LHCN-M2 (cell line): ENCODE data around the gene CHPF. TPM values are rescaled to one million over a fixed set of nuclear protein-coding genes. Genes with fewer than 3 reads are reported as not detected.
A peak's percentile ranks its signal among the peaks of the same experiment; 100 is the strongest.

Source experiments
- DNase-seq: peaks from one replicate; pipeline ENCODE4 v3.0.0-alpha.2; 2012; ENCODE audit warnings: low read depth
- total RNA-seq: library from RNA; depleted of rRNA; stranded (reverse); fragments of >200 nt; gene quantifications from 2 replicates; pipeline ENCODE4 v1.2.3, GENCODE V29; 2014; rRNA removed

Gene CHPF
- total RNA-seq, 1 experiment from 2014 or later = 246 TPM

DNA sequence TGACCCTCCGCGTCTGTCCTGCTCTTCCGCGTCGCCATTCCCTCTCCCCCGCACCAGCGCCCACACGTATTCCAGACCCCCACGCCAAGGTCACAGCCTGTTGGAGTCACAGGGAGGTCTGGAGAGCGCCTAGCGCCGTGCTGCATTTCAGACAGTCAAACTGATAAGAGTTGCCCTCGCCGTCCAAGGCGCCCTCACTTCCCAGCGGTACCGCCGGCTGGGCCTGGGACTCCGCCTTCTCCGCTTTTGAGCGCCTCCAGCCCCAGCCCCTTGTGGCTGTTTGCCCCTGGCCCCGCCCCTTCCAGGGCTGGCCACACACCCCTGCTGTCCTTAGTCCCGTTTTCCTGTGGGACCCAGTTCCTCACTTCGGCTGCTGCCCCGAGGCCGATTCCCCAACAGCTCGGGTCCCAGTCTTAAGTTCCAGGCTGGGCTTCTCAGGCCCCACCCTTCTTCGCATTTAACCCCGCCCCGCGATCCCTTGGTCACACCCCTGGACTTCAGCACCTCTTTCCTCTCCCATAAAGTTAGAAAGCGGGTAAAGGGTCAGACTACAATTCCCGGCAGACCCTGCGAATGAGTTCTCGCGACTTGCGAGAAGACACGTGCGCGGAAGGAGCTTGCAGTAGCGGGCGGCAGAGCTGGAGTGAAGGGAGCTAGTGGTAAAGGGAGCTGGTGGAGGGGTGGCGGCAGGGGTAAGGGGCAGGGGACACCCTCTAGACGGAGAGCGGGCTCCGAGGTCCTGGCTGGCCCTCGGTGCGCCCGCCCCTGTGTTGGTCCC is 45.1 kb downstream of the CHPF start, which contains the start of gene GMPPA:
Gene GMPPA (plus strand): TSS at position 612 of the 778 bp plus-strand sequence. CDS start 1,085 bp downstream, outside the sequence.
- peak; percentile 99 for DNase-seq

GRCh38 chr2:219497495-219498279 is 45.9 kb downstream of the CHPF start:
- DNase-seq = peak; percentile 77

DNA sequence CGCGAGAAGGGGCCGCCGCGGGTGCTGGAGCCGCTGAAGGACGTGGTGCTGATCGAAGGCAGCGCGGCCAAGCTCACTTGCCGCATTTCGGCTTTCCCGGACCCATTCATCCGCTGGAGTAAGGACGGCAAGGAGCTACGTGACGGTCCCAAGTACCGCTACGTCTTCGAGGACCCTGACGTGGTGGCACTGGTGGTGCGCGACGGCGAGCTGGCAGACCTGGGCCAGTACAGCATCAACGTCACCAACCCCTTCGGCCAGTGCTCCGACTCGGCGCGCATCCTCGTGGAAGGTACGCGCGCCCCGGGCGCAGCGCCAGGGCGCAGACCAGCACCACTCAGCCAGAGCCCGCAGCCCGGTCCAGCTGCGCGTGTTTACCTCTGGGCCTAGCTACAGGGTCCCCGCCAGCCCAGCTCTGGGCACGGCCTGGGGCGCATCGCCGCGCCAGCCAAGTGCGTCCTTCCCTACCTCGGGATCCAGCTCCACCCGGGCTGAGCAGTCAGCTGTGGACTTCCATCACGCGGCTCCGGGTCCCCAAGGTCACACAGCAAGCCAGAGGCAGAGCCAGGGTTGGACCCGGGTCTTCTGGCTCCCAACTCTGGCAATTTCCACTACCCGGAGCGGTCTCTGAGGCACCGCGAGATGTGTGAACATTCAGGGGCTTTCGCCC is 46.6 kb downstream of the CHPF start:
- DNase-seq = no peak

DNA sequence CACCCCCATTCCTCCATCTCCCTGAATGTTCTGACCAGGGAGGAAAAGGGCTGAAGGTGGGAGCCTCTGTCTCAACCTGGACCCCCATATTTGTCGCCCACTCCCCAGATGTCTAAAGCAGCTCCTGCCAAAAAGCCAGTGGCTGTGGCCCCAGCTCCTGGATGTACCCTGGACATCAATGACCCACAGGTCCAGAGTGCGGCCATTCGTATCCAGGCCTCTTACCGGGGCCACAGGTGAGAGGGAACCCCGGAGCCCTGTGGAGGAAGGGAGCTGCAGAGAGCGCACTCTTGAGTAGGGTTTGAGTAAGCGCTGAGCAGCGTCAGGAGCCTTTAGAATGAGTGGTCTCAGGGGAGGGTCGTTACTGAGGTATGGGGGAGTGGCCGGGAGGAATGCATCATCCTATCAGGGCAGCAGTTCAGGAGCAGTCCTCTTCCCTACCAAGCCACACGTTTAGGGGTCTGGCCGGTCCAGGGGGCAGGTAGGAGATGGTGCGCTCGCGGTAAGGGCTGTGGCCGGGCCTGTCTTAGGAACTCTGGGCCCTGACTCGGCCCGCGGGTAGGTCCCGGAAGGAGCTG is 47.3 kb downstream of the CHPF start:
- no peak for DNase-seq

DNA sequence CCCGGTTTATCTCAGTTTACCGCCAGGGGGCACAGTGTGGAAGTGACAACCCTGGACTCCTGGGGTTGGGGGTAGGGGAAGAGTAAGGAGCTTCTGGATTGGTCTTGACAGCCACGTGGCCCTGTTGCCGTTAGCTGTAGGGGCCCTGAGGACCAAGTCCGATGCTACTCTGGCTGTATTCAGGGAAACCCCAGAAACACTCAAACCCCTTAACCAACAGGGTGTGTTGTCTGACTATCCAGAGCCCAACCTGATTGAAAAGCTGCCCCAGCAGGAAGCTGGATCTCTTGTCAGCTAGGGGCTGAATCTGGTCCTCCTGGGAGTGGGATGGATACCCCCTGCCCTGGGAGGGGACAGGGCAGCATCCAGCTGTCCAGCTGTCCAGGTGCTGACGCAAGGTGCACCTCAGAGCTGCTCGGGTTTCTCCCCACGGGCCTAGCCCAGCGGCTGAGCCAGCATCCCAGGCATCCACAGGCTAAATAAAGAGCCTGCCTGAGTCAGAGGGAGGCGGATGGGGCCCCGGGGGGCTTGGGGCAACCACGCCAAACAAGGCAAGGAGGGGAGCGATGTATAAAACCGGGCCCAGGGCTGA is 48.0 kb downstream of the CHPF start:
- peak; percentile 50 for DNase-seq

- DNase-seq = no peak
Measured at GRCh38 chr2:219494952-219495530, 48.6 kb downstream of the CHPF start.

- DNase-seq = no peak
Measured at GRCh38 chr2:219493086-219493485, 50.5 kb downstream of the CHPF start.

DNA sequence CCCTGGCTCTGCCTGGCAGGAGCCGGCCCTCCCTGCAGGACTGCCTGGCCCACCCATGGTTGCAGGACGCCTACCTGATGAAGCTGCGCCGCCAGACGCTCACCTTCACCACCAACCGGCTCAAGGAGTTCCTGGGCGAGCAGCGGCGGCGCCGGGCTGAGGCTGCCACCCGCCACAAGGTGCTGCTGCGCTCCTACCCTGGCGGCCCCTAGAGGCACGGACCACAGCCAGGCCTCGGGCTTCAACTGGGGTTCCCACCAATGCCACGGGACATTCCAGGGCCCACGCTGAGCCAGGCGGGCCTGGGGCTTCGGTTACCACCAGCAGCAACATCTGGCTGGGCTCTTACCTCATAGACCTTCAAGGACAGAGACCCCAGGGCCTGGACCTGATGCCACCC is 51.0 kb downstream of the CHPF start:
- DNase-seq = no peak

DNA sequence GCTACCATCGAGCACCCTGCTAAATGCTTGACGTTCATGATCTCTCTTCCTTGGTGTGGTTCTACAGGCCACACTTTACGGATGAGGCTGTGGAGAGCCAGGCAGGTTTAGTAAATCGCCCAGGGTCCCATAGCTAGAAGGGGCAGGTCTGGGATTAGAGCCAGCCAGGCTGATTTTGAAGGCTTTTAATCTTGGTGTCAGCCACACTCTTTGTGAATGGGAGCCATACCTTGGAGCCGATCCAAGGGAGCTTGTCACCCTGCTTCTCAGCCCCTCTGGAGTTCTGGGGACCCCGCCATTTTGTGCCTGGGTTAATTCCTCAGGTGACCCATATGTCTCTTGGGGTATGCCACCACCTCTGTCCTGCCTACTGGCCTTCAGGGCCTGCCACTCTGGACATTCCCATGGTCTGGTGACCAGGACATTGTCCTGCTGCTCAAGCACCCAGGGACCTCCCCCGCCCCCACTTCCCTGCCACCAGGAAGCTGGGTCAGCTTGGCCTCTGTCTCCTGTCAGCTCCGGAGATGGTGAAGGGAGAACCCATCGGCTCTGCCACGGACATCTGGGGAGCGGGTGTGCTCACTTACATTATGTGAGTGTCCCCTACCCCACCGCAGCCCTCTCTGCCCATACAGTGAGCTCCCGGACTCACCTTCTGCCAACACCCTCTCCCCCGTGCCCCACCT is 52.2 kb downstream of the CHPF start:
- no peak for DNase-seq

DNA sequence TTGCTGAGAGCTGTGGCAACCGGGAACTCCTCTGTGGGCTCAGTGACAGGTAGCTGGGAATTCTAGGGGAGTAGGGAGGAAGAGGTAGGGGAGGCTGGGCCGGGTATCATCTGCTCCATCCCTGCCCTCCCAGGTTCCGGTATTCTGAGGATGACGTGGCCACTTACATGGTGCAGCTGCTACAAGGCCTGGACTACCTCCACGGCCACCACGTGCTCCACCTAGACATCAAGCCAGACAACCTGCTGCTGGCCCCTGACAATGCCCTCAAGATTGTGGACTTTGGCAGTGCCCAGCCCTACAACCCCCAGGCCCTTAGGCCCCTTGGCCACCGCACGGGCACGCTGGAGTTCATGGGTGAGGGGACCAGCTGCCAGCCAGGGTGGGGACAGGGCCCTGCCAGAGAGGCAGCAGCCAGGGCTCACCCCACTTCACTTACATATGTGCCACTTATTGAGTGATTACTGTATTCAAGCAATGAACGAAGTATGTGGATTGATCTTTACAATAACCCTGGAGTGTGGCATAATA is 52.9 kb downstream of the CHPF start:
- no peak for DNase-seq

GRCh38 chr2:219490186-219490585 is 53.4 kb downstream of the CHPF start:
- DNase-seq = no peak

DNA sequence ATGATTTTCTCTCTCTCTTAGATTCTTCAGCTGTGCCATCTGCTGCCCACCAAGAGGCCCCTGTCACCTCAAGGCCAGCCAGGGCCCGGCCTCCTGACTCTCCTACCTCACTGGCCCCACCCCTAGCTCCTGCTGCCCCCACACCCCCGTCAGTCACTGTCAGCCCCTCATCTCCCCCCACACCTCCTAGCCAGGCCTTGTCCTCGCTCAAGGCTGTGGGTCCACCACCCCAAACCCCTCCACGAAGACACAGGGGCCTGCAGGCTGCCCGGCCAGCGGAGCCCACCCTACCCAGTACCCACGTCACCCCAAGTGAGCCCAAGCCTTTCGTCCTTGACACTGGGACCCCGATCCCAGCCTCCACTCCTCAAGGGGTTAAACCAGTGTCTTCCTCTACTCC is 54.3 kb downstream of the CHPF start:
- DNase-seq = no peak

Other genes starting within 250 kb of the CHPF start
- 1.5 and 2.8 TPM in 2 replicates for gene PTPRN, start 234.4 kb downstream of the CHPF start, total RNA-seq
- not detected in 2 replicates for gene RESP18, start 211.1 kb downstream of the CHPF start, total RNA-seq
- gene DNPEP, start 155.9 kb downstream of the CHPF start, total RNA-seq = 55.0 and 63.7 TPM in 2 replicates
- 863 and 1,551 TPM in 2 replicates for gene DES, start 125.4 kb downstream of the CHPF start, total RNA-seq
- gene SPEG, start 109.0 kb downstream of the CHPF start, total RNA-seq = 36.2 and 41.5 TPM in 2 replicates
- gene GMPPA, start 44.9 kb downstream of the CHPF start, total RNA-seq = 64.4 and 65.7 TPM in 2 replicates
- gene ASIC4, start 29.3 kb downstream of the CHPF start, total RNA-seq = not detected in 2 replicates
- gene TMEM198, start 219 bp upstream of the CHPF start, total RNA-seq = 4.2 and 4.4 TPM in 2 replicates
- gene OBSL1, start 27.7 kb upstream of the CHPF start, total RNA-seq = 62.1 and 69.0 TPM in 2 replicates
- not detected in 2 replicates for gene INHA, start 28.5 kb upstream of the CHPF start, total RNA-seq
- 11.6 and 13.2 TPM in 2 replicates for gene STK11IP, start 54.0 kb upstream of the CHPF start, total RNA-seq
- gene SLC4A3, start 83.8 kb upstream of the CHPF start, total RNA-seq = 2.8 and 2.9 TPM in 2 replicates